Pancreas (tissue), 10 donors: ENCODE measurements around the gene GCC2. TPM values are rescaled to one million over a fixed set of nuclear protein-coding genes. Genes with fewer than 3 reads are reported as not detected.

Source experiments
- ATAC-seq, 4 donors: fragments of 200-7000 bp; cut with Tn5 transposase; one replicate each; pipeline versions ENCODE4 v1.8.0 to v1.9.1; 2020; ENCODE audit warnings: mild to moderate bottlenecking in 4 of 4, moderate library complexity in 4 of 4
- DNase-seq, 6 donors: peaks; one replicate each; pipeline ENCODE4 v3.0.0-alpha.2; 2020
- FAIRE-seq: peaks from 2 replicates; lab custom pipeline; 2012; peaks lifted over from hg19 to GRCh38; lab: Jason Lieb, UNC
- H3K27ac ChIP-seq, 4 donors: fragments of 200-600 bp; sonication (generic); 1 replicate in 3 of 4; 2 replicates in 1 of 4; pipeline versions ENCODE4 v1.5.0 to v1.8.0; 2020
- H3K27me3 ChIP-seq, 4 donors: fragments of 200-600 bp; one replicate each; pipeline ENCODE4 v1.8.0; 2021
- H3K36me3 ChIP-seq, 3 donors: fragments of 200-600 bp; sonication (generic) in 1 of 3; one replicate each; pipeline versions ENCODE4 v1.5.0 to v1.8.0; 2020 to 2021
- H3K4me1 ChIP-seq, 3 donors: fragments of 200-600 bp; one replicate each; pipeline ENCODE4 v1.8.0; 2021
- H3K4me3 ChIP-seq, 4 donors: fragments of 200-600 bp; sonication (generic) in 2 of 4; one replicate each; pipeline versions ENCODE4 v1.5.0 to v1.8.0; 2020 to 2021
- H3K9me3 ChIP-seq, 4 donors: fragments of 200-600 bp; one replicate each; pipeline ENCODE4 v1.8.0; 2021
- WGBS, 2 donors: extraction: QIAGEN DNeasy Blood & Tissue Kit; methylation state at CpG; one replicate each; pipeline ENCODE4 v1.1.7; 2013; 5-methylcytosine and 5-hydroxymethylcytosine counted together
- intact Hi-C, 3 donors: fragments of 100-400 bp; cut with DNase I; formaldehyde crosslinking; loops; one replicate each; pipeline versions ENCODE4 v1.11.1 to v1.14.2; 2022
- polyA plus RNA-seq, 2 donors: library from polyadenylated mRNA; stranded (reverse); fragments of 200-250 nt; gene quantifications; one replicate each; pipeline ENCODE4 v1.2.3, GENCODE V29; 2013
- total RNA-seq, 6 donors: library from RNA; stranded (reverse); fragmentation: NEBNext Ultra II Directional in 4 of 6; extraction: Animal tissue kit (Norgen Biotek cat#: 25700) in 4 of 6; gene quantifications; one replicate each; pipeline versions ENCODE4 v1.2.1 to v1.2.4, GENCODE V29; 2021 to 2023
- TF ChIP-seq, protein P1 (sequence below), 4 donors: fragments of 200-600 bp; sonication (generic) in 3 of 4; IDR thresholded peaks; one replicate each; pipeline versions ENCODE4 v1.5.0 to v1.8.0; 2021; ENCODE audit warnings: antibody characterized with exemption in 4 of 4
- donor health status: healthy with polysubstance abuse.
- donor health status: DM: no; HTN: no; CAD: no; lungs with moderate emphysema.
- donor health status: DM: no; HTN: no; CAD: no.
- donor health status: control.
- donor health status: control.
- donor health status: Bipolar disorder and iron deficiency.
- donor health status: DM: yes; HTN: yes; CAD: no.
- donor health status: DM: no; HTN: no; CAD: no.
- donor health status: DM: no; HTN: no; CAD: no.
- donor health status: DM: yes; HTN: yes; CAD: no.

Gene GCC2, protein sequence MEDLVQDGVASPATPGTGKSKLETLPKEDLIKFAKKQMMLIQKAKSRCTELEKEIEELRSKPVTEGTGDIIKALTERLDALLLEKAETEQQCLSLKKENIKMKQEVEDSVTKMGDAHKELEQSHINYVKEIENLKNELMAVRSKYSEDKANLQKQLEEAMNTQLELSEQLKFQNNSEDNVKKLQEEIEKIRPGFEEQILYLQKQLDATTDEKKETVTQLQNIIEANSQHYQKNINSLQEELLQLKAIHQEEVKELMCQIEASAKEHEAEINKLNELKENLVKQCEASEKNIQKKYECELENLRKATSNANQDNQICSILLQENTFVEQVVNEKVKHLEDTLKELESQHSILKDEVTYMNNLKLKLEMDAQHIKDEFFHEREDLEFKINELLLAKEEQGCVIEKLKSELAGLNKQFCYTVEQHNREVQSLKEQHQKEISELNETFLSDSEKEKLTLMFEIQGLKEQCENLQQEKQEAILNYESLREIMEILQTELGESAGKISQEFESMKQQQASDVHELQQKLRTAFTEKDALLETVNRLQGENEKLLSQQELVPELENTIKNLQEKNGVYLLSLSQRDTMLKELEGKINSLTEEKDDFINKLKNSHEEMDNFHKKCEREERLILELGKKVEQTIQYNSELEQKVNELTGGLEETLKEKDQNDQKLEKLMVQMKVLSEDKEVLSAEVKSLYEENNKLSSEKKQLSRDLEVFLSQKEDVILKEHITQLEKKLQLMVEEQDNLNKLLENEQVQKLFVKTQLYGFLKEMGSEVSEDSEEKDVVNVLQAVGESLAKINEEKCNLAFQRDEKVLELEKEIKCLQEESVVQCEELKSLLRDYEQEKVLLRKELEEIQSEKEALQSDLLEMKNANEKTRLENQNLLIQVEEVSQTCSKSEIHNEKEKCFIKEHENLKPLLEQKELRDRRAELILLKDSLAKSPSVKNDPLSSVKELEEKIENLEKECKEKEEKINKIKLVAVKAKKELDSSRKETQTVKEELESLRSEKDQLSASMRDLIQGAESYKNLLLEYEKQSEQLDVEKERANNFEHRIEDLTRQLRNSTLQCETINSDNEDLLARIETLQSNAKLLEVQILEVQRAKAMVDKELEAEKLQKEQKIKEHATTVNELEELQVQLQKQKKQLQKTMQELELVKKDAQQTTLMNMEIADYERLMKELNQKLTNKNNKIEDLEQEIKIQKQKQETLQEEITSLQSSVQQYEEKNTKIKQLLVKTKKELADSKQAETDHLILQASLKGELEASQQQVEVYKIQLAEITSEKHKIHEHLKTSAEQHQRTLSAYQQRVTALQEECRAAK (N-terminal part only)
- total RNA-seq (10 to 100 TPM; 18.6 to 36.0 (median 22.5) TPM), polyA plus RNA-seq (10 to 100 TPM in 1 of 2 donors, 1 to 10 TPM in 1; 8.7 to 11.7 TPM)

DNA sequence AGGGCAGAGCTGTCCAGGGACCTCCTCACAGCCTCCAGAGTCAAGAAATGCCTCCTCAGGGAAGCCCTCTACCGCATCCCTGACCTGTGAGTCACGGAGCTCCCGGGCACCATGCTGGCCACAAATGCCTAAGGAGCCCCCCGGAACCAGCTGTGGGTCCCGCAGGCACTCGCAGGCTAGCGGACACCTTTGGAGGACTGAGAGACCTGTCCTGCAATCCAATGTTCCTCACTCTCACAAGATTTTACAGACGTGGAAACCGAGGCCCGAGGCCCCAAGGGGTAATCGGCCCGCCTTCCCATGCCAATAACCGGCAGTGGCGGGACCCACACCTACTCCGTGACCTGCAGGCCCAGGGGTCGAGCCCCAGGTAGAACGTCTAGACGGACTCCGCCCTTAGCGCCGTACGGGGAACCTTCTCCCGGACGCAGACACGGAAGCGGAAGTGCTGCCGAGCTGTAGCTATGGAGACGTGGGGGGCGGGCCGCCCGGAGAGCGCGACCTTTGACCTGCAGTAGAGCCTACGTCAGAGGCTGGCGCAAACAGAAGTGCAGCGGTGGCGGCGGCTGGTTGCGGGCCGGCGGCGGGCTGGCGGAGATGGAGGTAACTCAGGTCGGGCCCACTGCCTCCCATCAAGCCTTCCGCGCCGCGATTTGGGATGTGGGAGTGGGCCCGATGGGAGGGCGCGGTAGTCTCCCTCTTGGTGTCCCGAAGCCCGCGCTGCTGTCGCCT, at the start of gene GCC2:
GCC2 (plus strand) TSS at position 529 of the 732 bp plus-strand sequence; CDS start at position 598, 69 bp downstream.
- Histone ChIP-seq H3K9me3 (no peaks in the 10 kb centered on the region), H3K27ac (peak within 1 kb of the TSS; percentile 75 to 94 (median 85)), H3K4me3 (peak within 1 kb of the TSS; percentile 62 to 97 (median 82)), H3K27me3 (no peaks in the 10 kb centered on the region), H3K4me1 (peaks cover 0 to 7% (median 3%) of the 10 kb centered on the region in 3 donors), H3K36me3 (peaks cover 0 to 19% (median 9%) of the 10 kb centered on the region in 3 donors)
- FAIRE-seq (no peak), ATAC-seq (peak; percentile 98 to 100 (median 99)), DNase-seq (peak; percentile 95 to 99 (median 96))
- TF ChIP-seq, protein P1, sequence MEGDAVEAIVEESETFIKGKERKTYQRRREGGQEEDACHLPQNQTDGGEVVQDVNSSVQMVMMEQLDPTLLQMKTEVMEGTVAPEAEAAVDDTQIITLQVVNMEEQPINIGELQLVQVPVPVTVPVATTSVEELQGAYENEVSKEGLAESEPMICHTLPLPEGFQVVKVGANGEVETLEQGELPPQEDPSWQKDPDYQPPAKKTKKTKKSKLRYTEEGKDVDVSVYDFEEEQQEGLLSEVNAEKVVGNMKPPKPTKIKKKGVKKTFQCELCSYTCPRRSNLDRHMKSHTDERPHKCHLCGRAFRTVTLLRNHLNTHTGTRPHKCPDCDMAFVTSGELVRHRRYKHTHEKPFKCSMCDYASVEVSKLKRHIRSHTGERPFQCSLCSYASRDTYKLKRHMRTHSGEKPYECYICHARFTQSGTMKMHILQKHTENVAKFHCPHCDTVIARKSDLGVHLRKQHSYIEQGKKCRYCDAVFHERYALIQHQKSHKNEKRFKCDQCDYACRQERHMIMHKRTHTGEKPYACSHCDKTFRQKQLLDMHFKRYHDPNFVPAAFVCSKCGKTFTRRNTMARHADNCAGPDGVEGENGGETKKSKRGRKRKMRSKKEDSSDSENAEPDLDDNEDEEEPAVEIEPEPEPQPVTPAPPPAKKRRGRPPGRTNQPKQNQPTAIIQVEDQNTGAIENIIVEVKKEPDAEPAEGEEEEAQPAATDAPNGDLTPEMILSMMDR (IDR thresholded peaks at IDR 0.05) = no peak
- WGBS, 2 donors = 0 to 1% methylated on average over 55 of the region's 55 CpGs
- intact Hi-C loops = no loop called here

DNA sequence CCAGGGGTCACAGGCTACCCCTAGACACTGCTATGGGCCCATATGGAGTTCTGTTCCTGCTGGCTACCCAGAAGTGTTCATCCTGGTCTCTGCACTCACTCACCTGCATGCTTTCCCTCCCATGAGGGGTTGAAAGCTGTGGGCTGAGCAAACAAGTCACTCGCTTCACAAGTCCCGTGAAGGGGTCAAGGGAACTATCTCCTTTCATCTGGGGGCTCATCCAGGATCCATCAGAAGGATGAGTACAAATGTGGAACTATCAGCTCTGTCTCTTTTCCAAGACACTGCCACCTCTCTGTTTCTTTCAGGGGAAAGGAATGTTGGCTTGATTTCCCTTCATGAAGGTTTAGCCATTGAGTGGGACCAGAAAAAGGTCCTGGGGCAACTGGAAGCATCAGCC, 49.5 kb upstream of the GCC2 start:
- WGBS, 2 donors = 91 to 98% methylated on average over 2 of the region's 2 CpGs
- no peak for DNase-seq
- no peak overlapping the region for H3K27ac ChIP-seq
- no peaks in the 10 kb centered on the region for H3K27me3 ChIP-seq
- H3K4me3 ChIP-seq = no peak overlapping the region
- intact Hi-C loops = no loop called here
- no peaks in the 10 kb centered on the region for H3K4me1 ChIP-seq
- TF ChIP-seq, protein P1 (IDR thresholded peaks at IDR 0.05) = no peak
- no peaks in the 10 kb centered on the region for H3K9me3 ChIP-seq
- no peak for ATAC-seq
- H3K36me3 ChIP-seq = no peaks in the 10 kb centered on the region
- no peak for FAIRE-seq

DNA sequence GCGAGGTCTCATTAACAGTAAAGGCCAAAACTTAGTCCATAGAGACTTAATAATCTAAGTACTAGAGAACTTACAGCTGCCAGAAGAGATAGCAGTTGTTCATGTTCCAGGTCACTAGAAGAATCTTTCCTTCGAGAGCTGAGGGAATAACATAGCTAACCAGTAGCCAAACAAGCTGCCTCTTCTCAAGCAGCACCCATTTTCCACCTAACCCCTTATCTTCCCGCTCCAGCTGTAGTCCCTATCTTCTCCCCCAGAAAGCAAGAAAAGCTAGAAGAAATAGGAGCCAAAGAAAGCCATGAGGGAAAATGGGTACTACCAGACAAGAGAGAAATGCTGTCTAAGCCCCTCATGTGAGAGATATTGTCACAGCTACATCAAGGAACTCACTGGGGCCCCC, 47.2 kb upstream of the GCC2 start:
- H3K4me3 ChIP-seq = no peak overlapping the region
- WGBS, 2 donors = 71 to 84% methylated on average over 3 of the region's 3 CpGs
- no peaks in the 10 kb centered on the region for H3K36me3 ChIP-seq
- FAIRE-seq (no peak), DNase-seq (no peak), ATAC-seq (no peak)
- no peaks in the 10 kb centered on the region for H3K27me3 ChIP-seq
- TF ChIP-seq, protein P1 (IDR thresholded peaks at IDR 0.05) = no peak
- H3K4me1 ChIP-seq = no peaks in the 10 kb centered on the region
- no peak overlapping the region for H3K27ac ChIP-seq
- intact Hi-C loops = no loop called here
- no peaks in the 10 kb centered on the region for H3K9me3 ChIP-seq

DNA sequence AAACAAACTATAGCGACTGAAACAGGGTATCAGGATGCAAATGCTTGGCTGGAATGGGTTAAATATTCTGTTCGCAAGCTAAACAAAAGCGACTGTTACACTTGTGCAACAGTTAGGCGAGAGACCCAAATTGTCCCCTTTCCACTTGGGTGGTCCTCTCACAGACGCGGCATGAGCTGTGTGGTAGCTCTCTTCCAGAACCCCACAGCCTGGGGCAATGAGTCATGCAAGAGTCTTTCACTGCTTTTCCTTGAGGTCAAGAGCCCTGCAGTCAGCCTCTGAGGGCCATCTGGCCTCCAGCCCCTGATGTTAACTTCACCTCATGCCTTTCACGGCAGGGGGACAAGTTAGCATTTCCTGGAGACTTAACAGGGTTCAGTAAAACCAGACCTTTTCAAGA, 45.5 kb upstream of the GCC2 start:
- ATAC-seq (no peak), DNase-seq (no peak), FAIRE-seq (no peak)
- no peaks in the 10 kb centered on the region for H3K9me3 ChIP-seq
- H3K27me3 ChIP-seq = no peaks in the 10 kb centered on the region
- no peak overlapping the region for H3K4me3 ChIP-seq
- intact Hi-C loops = no loop called here
- no peaks in the 10 kb centered on the region for H3K36me3 ChIP-seq
- WGBS, 2 donors = 53 to 72% methylated on average over 7 of the region's 7 CpGs
- TF ChIP-seq, protein P1 (IDR thresholded peaks at IDR 0.05) = no peak
- no peak overlapping the region for H3K27ac ChIP-seq
- H3K4me1 ChIP-seq = no peaks in the 10 kb centered on the region
